Endothelial cell of umbilical vein (primary cell): ENCODE data around the gene NR6A1. TPM values are rescaled to one million over a fixed set of nuclear protein-coding genes. Genes with fewer than 3 reads are reported as not detected.

Experiments
- BruUV-seq: library from RNA; stranded (reverse); fragments of 400-500 nt; replicated peaks from 2 replicates; lab custom pipeline; 2021; lab: Mats Ljungman, UMichigan
- CTCF ChIA-PET: fragments of 300-600, 350-600 bp; sonication (Branson Sonifier 250); formaldehyde crosslinking; loops from one replicate; lab custom pipeline; 2021; ENCODE audit warnings: antibody characterized with exemption, inconsistent platforms; lab: Charles Lee
- POLR2A ChIA-PET: fragments of 300-600, 350-600 bp; sonication (Branson Sonifier 250); formaldehyde crosslinking; loops from one replicate; lab custom pipeline; 2021; ENCODE audit warnings: antibody characterized with exemption, inconsistent platforms; lab: Charles Lee
- DNase-seq: peaks from one replicate; pipeline ENCODE4 v3.0.0-alpha.2; 2011; ENCODE audit warnings: low read depth, low spot score
- FAIRE-seq: peaks from 2 replicates; lab custom pipeline; 2011; peaks lifted over from hg19 to GRCh38; lab: Jason Lieb, UNC
- H2AFZ ChIP-seq: 2 replicates; pipeline ENCODE4 v1.6.0; 2012; ENCODE audit warnings: low read depth, low read length, control low read depth, inconsistent platforms
- H3K27ac ChIP-seq: 2 replicates; pipeline ENCODE4 v1.5.1; 2011; ENCODE audit warnings: low read depth, mild to moderate bottlenecking, control low read depth, low read length, moderate library complexity; ENCODE audit not compliant: insufficient read depth
- H3K27me3 ChIP-seq, 2 experiments: 2 replicates each; pipeline versions ENCODE4 v1.6.0 to v1.6.1; 2011; ENCODE audit warnings: low read length in 2 of 2, mixed read lengths in 1 of 2; ENCODE audit not compliant: control insufficient read depth in 2 of 2, insufficient read depth in 2 of 2
- H3K36me3 ChIP-seq, 2 experiments: 2 replicates in 1 of 2; 3 replicates in 1 of 2; pipeline ENCODE4 v1.5.1; 2011; ENCODE audit warnings: low read length in 2 of 2, mild to moderate bottlenecking in 1 of 2, moderate library complexity in 1 of 2; ENCODE audit not compliant: control insufficient read depth in 2 of 2, insufficient read depth in 2 of 2; ENCODE audit errors: extremely low read depth in 1 of 2
- H3K4me1 ChIP-seq: 3 replicates; pipeline ENCODE4 v1.5.1; 2011; ENCODE audit warnings: mild to moderate bottlenecking, low read length; ENCODE audit not compliant: control insufficient read depth, insufficient read depth; ENCODE audit errors: extremely low read depth
- H3K4me2 ChIP-seq: 2 replicates; pipeline ENCODE4 v1.6.1; 2011; ENCODE audit warnings: low read length, control low read depth, mixed read lengths; ENCODE audit not compliant: insufficient read depth
- H3K4me3 ChIP-seq, 3 experiments: fragments of 200-600 bp in 1 of 3; sonication (generic), shearing (Covaris generic) in 1 of 3; replicated peaks in 1 of 3; 2 replicates each; pipeline ENCODE4 v1.5.1; 2011 to 2016; ENCODE audit warnings: control low read depth in 3 of 3, low read length in 3 of 3, mild to moderate bottlenecking in 2 of 3, inconsistent platforms in 1 of 3, low read depth in 1 of 3, moderate library complexity in 1 of 3; ENCODE audit not compliant: insufficient read depth in 1 of 3
- H3K79me2 ChIP-seq: 2 replicates; pipeline ENCODE4 v1.6.0; 2012; ENCODE audit warnings: low read length, inconsistent platforms; ENCODE audit not compliant: control insufficient read depth, insufficient read depth
- H3K9ac ChIP-seq: replicated peaks from 2 replicates; pipeline ENCODE3; 2011; ENCODE audit warnings: low read length, control low read depth; ENCODE audit not compliant: insufficient read depth; ENCODE audit errors: extremely low read depth
- H3K9me1 ChIP-seq: replicated peaks from 3 replicates; pipeline ENCODE4 v1.6.0; 2011; ENCODE audit warnings: mild to moderate bottlenecking, low read length; ENCODE audit not compliant: control insufficient read depth, insufficient read depth; ENCODE audit errors: extremely low read depth
- H3K9me3 ChIP-seq: replicated peaks from 2 replicates; pipeline ENCODE4 v1.5.1; 2012; ENCODE audit warnings: low read length, inconsistent platforms; ENCODE audit not compliant: control insufficient read depth, insufficient read depth
- H4K20me1 ChIP-seq: replicated peaks from 2 replicates; pipeline ENCODE3; 2011; ENCODE audit warnings: mild to moderate bottlenecking, low read length; ENCODE audit not compliant: control insufficient read depth, insufficient read depth; ENCODE audit errors: extremely low read depth
- EZH2 ChIP-seq: IDR thresholded peaks from 2 replicates; pipeline ENCODE4 v1.6.1; 2012; ENCODE audit warnings: borderline replicate concordance, low read depth, mild to moderate bottlenecking, moderate library complexity, low read length, inconsistent platforms; ENCODE audit not compliant: severe bottlenecking
- FOS ChIP-seq: IDR thresholded peaks from 2 replicates; pipeline ENCODE4 v1.6.1; 2011; ENCODE audit warnings: mild to moderate bottlenecking, low read length, moderate library complexity, borderline replicate concordance; ENCODE audit not compliant: insufficient read depth
- GATA2 ChIP-seq: IDR thresholded peaks from 2 replicates; pipeline ENCODE4 v1.7.0; 2011; ENCODE audit warnings: low read depth, mild to moderate bottlenecking, moderate library complexity, mixed read lengths, low read length; ENCODE audit not compliant: insufficient read length, insufficient read depth
- JUN ChIP-seq: IDR thresholded peaks from 2 replicates; pipeline ENCODE4 v1.6.1; 2011; ENCODE audit warnings: borderline replicate concordance, low read depth; ENCODE audit not compliant: insufficient read length, insufficient read depth
- MYC ChIP-seq: IDR thresholded peaks from one replicate; pipeline ENCODE4 v1.6.1; 2011; ENCODE audit warnings: mild to moderate bottlenecking, low read depth, low read length
- POLR2A ChIP-seq: IDR thresholded peaks from 2 replicates; pipeline ENCODE4 v1.6.1; 2012; ENCODE audit warnings: low read depth, mild to moderate bottlenecking, control low read depth, low read length
- POLR2AphosphoS5 ChIP-seq: IDR thresholded peaks from 2 replicates; pipeline ENCODE4 v1.6.1; 2012; ENCODE audit warnings: low read depth, mild to moderate bottlenecking, control low read depth, low read length, moderate library complexity; ENCODE audit not compliant: insufficient read depth
- dilution Hi-C: fragments of 300-500 bp; cut with MboI; formaldehyde crosslinking; loops from one replicate; pipeline ENCODE4 v1.15.0; 2019; ENCODE audit warnings: low sequenced_read_pairs; ENCODE audit not compliant: extremely low pct_ligation_motif_present
- intact Hi-C: fragments of 100-400 bp; cut with micrococcal nuclease; formaldehyde crosslinking; loops from one replicate; pipeline ENCODE4 v1.10.0; 2022
- polyA plus RNA-seq, 4 experiments: library from polyadenylated mRNA; depleted of rRNA in 3 of 4; stranded (reverse) in 3 of 4; unstranded in 1 of 4; fragments of >200 nt; gene quantifications; 2 replicates each; pipeline versions ENCODE4 v1.2.1 to v1.2.3, GENCODE V29; 2011 to 2012; ENCODE audit warnings: missing spikeins in 1 of 4
- total RNA-seq: library from RNA; stranded (reverse); gene quantifications from 2 replicates; pipeline ENCODE4 v1.2.3, GENCODE V29; 2021
- TF ChIP-seq, protein P1 (sequence below): IDR thresholded peaks from 2 replicates; pipeline ENCODE4 v1.6.1; 2011; ENCODE audit not compliant: insufficient read depth, insufficient read length
- TF ChIP-seq, protein P2 (sequence below), 2 donors: IDR thresholded peaks; 1 replicate in 1 of 2; 2 replicates in 1 of 2; pipeline ENCODE4 v1.5.1; 2011; ENCODE audit warnings: low read length in 2 of 2, mild to moderate bottlenecking in 2 of 2, moderate library complexity in 2 of 2, control low read depth in 1 of 2, inconsistent platforms in 1 of 2, low read depth in 1 of 2; ENCODE audit not compliant: insufficient read depth in 1 of 2; ENCODE audit errors: extremely low read depth in 1 of 2

NR6A1 gene
- total and polyA plus RNA-seq, 2 donors (not counting 3 experiments of a cell fraction or from before 2014, with no cell fraction given) = 0.17 to 1.2 TPM

DNA sequence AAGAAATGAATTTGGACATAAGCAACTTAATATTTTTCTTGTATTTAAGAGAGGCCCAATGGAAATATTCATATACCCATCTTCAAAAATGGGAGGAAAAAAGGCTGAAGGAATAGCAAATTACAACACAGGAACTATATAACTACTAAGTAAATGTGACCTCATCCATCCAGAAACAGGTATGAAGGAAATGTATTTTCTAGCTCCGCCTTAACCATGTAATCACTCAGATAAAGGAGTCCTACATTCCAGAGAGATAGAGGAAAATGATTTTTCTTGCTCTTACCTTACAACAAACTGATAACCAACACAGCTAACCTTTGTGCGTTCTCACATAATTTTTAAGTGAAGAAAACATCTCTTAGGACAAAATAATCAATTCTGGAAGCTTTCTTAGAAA is 96.5 kb downstream of the NR6A1 start:
- intact Hi-C loops = no loop called here
- Histone ChIP-seq H4K20me1 (peaks cover 2% of the 10 kb centered on the region), H3K9me3 (no peaks in the 10 kb centered on the region), H2AFZ (no peak overlapping the region), H3K27ac (no peak overlapping the region), H3K9ac (no peak overlapping the region), H3K9me1 (no peaks in the 10 kb centered on the region), H3K4me2 (no peak overlapping the region), H3K4me3 (no peak overlapping the region), H3K27me3 (no peaks in the 10 kb centered on the region), H3K79me2 (peaks cover 48% of the 10 kb centered on the region), H3K4me1 (peaks cover 16% of the 10 kb centered on the region), H3K36me3 (peaks cover 0 to 5% of the 10 kb centered on the region in 2 experiments)
- ChIA-PET CTCF (interaction anchor here (1.5 to 2.5 kb wide), 3 partner anchors 14 to 58 kb away, joined by 3 to 7 read pairs (median 6); no protein-coding TSS in a partner anchor), POLR2A (no interaction called here)
- TF ChIP-seq FOS (no peak), POLR2AphosphoS5 (no peak)
- DNase-seq (no peak), FAIRE-seq (no peak)
- dilution Hi-C loops = no loop called here
- BruUV-seq = no TSS peak

DNA sequence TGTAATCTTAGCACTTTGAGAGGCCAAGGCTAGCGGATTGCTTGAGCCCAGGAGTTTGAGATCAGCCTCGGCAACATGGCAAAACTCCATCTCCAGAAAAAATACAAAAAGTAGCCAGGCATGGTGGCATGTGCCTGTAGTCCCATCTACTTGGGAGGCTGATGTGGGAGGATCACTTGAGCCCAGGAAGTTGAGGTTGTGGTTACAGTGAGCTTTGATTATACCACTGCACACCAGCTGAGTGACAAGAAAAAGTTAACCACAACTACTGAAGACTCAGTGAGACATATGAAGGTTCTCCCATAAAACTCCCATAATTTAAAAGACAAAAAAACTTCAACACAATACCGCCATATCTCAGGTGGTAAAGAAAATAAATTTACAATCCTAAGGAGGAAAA is 98.0 kb downstream of the NR6A1 start:
- H3K27ac ChIP-seq = no peak overlapping the region
- TF ChIP-seq MYC = no peak
- TF ChIP-seq, protein P1, sequence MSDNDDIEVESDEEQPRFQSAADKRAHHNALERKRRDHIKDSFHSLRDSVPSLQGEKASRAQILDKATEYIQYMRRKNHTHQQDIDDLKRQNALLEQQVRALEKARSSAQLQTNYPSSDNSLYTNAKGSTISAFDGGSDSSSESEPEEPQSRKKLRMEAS = no peak
- no peak for TF ChIP-seq POLR2AphosphoS5
- TF ChIP-seq EZH2 = no peak
- TF ChIP-seq JUN = no peak
- TF ChIP-seq FOS = no peak
- no peak for TF ChIP-seq POLR2A
- TF ChIP-seq, protein P2, sequence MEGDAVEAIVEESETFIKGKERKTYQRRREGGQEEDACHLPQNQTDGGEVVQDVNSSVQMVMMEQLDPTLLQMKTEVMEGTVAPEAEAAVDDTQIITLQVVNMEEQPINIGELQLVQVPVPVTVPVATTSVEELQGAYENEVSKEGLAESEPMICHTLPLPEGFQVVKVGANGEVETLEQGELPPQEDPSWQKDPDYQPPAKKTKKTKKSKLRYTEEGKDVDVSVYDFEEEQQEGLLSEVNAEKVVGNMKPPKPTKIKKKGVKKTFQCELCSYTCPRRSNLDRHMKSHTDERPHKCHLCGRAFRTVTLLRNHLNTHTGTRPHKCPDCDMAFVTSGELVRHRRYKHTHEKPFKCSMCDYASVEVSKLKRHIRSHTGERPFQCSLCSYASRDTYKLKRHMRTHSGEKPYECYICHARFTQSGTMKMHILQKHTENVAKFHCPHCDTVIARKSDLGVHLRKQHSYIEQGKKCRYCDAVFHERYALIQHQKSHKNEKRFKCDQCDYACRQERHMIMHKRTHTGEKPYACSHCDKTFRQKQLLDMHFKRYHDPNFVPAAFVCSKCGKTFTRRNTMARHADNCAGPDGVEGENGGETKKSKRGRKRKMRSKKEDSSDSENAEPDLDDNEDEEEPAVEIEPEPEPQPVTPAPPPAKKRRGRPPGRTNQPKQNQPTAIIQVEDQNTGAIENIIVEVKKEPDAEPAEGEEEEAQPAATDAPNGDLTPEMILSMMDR (IDR thresholded peaks at IDR 0.05; ENCODE audit: extremely low read depth in 1 of 2, insufficient read depth in 1 of 2, low read depth in 1 of 2, low read length in 2 of 2) = no peak
- no peak for TF ChIP-seq GATA2
- no peaks in the 10 kb centered on the region for H3K9me3 ChIP-seq
- no peak for DNase-seq
- intact Hi-C loops = no loop called here
- H3K9ac ChIP-seq = no peak overlapping the region
- peaks cover 16% of the 10 kb centered on the region for H3K4me1 ChIP-seq
- no peak overlapping the region for H3K4me2 ChIP-seq
- H3K79me2 ChIP-seq = peaks cover 56% of the 10 kb centered on the region
- ChIA-PET CTCF (interaction anchor here (1.5 kb wide), 1 partner anchor 56 kb away, joined by 6 read pairs; no protein-coding TSS in a partner anchor), POLR2A (interaction anchor here (0.8 kb wide), 1 partner anchor 14 kb away, joined by 3 read pairs; no protein-coding TSS in a partner anchor)
- H2AFZ ChIP-seq = no peak overlapping the region
- no peaks in the 10 kb centered on the region for H3K27me3 ChIP-seq
- dilution Hi-C loops = no loop called here
- H3K4me3 ChIP-seq = no peak overlapping the region
- peaks cover 0 to 5% of the 10 kb centered on the region in 2 experiments for H3K36me3 ChIP-seq
- no TSS peak for BruUV-seq
- H4K20me1 ChIP-seq = peaks cover 2% of the 10 kb centered on the region
- no peaks in the 10 kb centered on the region for H3K9me1 ChIP-seq
- no peak for FAIRE-seq
